IPS-11a (cell line): Measurements from ENCODE around the gene AGAP2.

ENCODE experiments used
- H3K4me3 ChIP-seq: one replicate; pipeline ENCODE4 v1.5.1; 2013; ENCODE audit warnings: low read depth, low read length, control low read depth

The AGAP2 gene

GRCh38 chr12:57769594-57769993 lies 31.1 kb upstream of the AGAP2 start:
- no peak overlapping the region for H3K4me3 ChIP-seq

DNA sequence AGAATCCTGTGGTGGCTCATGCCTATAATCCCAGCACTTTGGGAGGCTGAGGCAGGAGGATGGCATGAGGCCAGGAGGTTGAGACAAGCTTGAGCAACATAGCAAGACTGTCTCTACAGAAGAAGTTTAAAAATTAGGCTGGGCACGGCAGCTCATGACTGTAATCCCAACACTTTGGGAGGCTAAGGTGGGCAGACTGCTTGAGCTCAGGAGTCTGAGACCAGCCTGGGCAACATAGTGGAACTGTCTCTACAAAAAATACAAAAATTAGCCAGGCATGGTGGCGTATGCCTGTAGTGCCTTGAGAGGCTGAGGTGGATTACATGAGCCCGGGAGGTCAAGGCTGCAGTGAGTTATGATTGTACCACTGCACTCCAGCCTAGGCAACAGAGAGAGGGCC lies 29.3 kb upstream of the AGAP2 start:
- H3K4me3 ChIP-seq, result no peak overlapping the region

GRCh38 chr12:57767305-57767698 lies 28.8 kb upstream of the AGAP2 start:
- no peak overlapping the region for H3K4me3 ChIP-seq

- no peak within 1 kb of the TSS for H3K4me3 ChIP-seq
These were observed 28.1 kb upstream of the AGAP2 start, which contains the start of gene CYP27B1 for GRCh38 chr12:57766464-57767304. CYP27B1 (minus strand) TSS chr12:57767078; CDS start chr12:57767041, 37 bp downstream.

GRCh38 chr12:57765698-57766463 lies 27.3 kb upstream of the AGAP2 start:
- H3K4me3 ChIP-seq, result peak overlapping the region; percentile 42

DNA sequence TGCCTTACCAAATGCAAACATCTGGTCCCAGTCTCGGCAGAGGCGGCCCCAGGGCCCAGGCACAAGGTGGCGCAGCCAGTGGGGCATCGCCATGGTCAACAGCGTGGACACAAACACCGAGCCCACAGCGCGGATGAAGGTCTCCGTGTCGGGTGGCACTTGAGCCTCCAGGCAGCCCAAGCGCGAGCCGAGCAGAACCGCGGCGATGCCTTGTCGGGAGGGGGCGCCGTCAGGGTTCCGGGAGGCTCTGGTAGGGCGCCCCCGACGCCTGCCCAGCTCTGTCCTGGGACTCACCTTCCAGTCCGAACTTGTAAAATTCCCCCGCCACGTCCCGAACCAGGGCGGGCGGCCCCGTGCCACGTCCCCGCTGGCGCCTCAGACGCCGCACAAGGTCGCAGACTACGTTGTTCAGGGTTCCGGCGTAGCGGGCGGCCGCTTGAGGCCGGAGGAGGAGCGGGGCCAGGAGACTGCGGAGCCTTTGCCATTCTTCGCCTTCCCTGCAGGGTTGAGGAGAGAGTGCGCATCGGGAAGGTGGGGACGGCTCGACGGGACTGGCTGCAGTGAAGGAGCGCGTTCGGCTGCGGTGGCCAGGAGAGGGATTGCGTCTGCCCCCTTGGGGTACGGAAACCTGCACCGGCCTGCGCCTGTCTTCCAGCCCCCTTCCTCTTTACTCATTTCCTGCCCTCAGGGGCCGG lies 26.6 kb upstream of the AGAP2 start:
- H3K4me3 ChIP-seq, result peak overlapping the region; percentile 42

GRCh38 chr12:57764662-57765002 lies 26.1 kb upstream of the AGAP2 start:
- peak overlapping the region; percentile 42 for H3K4me3 ChIP-seq

GRCh38 chr12:57763881-57764661 lies 25.5 kb upstream of the AGAP2 start:
- H3K4me3 ChIP-seq, result no peak overlapping the region

DNA sequence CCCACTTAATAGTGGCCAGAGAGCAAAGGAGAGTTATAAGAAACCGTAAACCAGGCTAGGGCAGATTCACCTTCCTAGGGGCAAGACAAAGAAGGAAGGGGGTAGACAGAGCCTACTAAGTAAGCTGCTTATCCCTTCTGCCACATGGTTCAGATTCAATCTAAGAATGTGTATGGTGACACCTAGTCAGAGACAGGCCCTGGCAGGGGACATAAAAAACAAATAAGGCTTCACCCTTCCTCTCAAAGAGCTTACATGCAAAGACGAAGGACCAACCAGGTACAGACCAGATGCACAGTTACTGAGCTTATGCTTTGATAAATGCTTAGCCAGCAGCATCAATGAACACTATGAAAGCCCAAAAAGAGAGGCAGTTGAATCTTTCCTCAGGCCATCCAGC lies 23.9 kb upstream of the AGAP2 start:
- no peak overlapping the region for H3K4me3 ChIP-seq

DNA sequence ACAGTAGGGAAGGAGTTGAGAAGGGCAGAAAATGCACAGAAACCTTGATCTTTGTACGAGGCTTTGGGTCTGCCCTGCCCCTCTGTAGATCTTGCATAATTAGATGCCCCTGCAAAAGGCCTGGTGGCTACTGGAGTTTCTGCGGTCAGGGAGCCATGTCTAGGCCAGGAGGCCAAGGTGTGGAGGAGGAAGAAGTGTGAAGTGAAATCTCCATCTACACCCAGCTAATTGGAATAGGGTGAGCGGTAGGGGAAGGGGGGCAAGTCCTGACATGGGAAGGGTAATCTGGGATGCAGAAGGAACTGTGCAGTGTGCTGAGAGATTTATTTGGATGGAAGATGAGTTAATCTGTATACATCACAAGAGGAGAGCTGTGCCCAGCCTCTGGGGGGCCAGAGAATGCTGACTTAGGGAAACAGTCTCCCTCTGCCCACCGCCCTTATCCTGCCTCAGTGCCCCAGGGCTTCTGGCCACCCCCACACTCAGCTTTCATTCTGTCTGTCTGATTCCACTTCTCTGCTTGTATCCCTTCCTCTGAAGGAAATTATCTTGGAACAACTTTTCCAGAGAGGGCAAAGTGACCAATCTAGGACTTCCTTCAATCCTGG lies 23.0 kb upstream of the AGAP2 start:
- H3K4me3 ChIP-seq, result no peak overlapping the region

GRCh38 chr12:57760347-57760982 lies 21.9 kb upstream of the AGAP2 start:
- H3K4me3 ChIP-seq, result no peak overlapping the region

DNA sequence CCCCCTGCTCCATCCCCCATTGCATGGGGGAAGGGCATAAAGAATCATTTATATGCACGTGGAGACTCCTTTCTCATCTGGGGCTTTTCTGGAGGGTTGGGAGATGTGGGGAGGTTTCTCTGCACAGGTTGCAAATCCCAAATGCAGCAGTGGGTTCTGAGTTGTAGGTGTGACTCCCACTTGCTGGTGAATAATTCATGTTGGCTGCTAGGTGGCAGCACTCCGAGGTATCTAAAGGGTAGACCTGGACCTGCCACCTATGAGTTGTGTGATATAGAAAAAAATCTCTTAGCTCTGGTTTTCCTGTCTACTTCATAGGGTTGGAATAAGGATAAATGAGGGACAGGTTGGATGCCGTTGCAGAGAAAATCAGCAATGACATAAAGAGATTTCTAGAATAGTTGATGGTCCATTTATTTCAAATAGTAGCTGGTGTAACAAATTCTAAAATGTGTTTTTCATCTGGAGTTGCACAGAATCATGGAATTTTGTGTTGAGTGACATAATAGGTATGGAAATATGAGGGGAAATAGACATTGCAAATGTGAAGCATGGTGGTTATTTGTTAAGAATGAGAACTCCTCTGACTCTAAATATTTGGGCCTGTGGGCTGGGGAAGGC lies 20.9 kb upstream of the AGAP2 start:
- H3K4me3 ChIP-seq, result no peak overlapping the region

- no peak overlapping the region for H3K4me3 ChIP-seq
These were observed 20.2 kb upstream of the AGAP2 start for GRCh38 chr12:57758552-57759359.

GRCh38 chr12:57757771-57758170 lies 19.2 kb upstream of the AGAP2 start:
- no peak overlapping the region for H3K4me3 ChIP-seq

- no peak overlapping the region for H3K4me3 ChIP-seq
These were observed 18.1 kb upstream of the AGAP2 start for GRCh38 chr12:57756406-57757341.

DNA sequence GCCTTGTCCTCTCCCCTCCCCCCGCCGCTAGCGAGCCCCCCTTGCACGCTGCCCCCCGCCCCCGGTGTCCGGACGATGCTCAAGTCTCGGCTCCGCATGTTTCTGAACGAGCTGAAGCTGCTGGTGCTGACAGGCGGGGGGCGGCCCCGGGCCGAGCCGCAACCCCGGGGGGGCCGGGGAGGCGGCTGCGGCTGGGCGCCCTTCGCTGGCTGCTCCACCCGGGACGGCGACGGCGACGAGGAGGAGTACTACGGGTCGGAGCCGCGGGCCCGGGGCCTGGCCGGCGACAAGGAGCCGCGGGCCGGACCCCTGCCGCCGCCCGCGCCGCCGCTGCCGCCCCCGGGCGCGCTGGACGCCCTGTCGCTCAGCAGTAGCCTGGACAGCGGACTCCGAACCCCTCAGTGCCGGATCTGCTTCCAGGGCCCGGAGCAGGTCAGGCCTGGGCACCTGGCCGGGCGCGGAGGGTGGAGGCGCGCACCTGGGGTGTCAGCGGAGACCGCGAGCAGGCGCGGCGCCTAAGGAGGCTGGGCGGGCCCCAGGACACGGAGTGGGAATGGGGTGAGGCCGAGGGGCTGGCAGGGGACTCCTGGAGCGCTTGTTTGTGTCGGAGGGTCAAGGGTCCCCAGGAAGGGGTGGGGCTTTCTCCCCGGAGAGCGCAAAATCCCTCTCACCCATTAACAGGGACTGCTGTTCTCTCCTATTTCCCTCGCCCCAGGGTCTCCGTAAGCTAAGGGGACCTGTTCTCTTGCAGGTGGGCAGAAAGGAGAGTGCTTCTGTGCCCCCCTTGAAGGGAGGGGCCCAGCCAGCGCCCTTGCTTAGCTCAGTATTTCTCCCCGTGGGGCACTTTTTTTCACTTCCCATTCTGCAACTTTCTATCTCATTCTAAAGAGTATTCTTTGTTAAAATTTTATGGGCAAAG lies 17.2 kb upstream of the AGAP2 start:
- peak overlapping the region; percentile 36 for H3K4me3 ChIP-seq

- H3K4me3 ChIP-seq, result peak overlapping the region; percentile 47
These were observed 16.6 kb upstream of the AGAP2 start for GRCh38 chr12:57755194-57755453.
